Effector memory CD4-positive, alpha-beta T cell (primary cell): Measurements from ENCODE around the gene RPAP2.
"Not testable (repeated sequence)": the region's sequence is repeated elsewhere in the genome, so short reads cannot be mapped to it uniquely, and the experiment has no call there.

ENCODE experiments used
- DNase-seq, 3 donors: peaks; one replicate each; pipeline ENCODE4 v3.0.0-alpha.2; 2020
- H3K27ac ChIP-seq: 2 replicates; pipeline ENCODE4 v1.7.0; 2013; ENCODE audit warnings: mild to moderate bottlenecking, low read length, moderate library complexity; ENCODE audit not compliant: insufficient read depth, poor library complexity, severe bottlenecking
- H3K27me3 ChIP-seq: replicated peaks from 2 replicates; pipeline ENCODE4 v1.7.0; 2013; ENCODE audit warnings: mild to moderate bottlenecking, low read length; ENCODE audit not compliant: insufficient read depth, control insufficient read depth, poor library complexity, severe bottlenecking
- H3K36me3 ChIP-seq: 2 replicates; pipeline ENCODE4 v1.7.0; 2013; ENCODE audit warnings: mild to moderate bottlenecking, low read length, moderate library complexity; ENCODE audit not compliant: control insufficient read depth, insufficient read depth
- H3K4me1 ChIP-seq: 2 replicates; pipeline ENCODE4 v1.7.0; 2013; ENCODE audit warnings: low read length, mild to moderate bottlenecking; ENCODE audit not compliant: control insufficient read depth, insufficient read depth, poor library complexity, severe bottlenecking
- H3K4me3 ChIP-seq: 2 replicates; pipeline ENCODE4 v1.7.0; 2013; ENCODE audit warnings: low read length, low read depth, mild to moderate bottlenecking; ENCODE audit not compliant: insufficient read depth, poor library complexity, severe bottlenecking
- H3K9me3 ChIP-seq: 2 replicates; pipeline ENCODE4 v1.7.0; 2013; ENCODE audit warnings: mild to moderate bottlenecking, low read length, moderate library complexity; ENCODE audit not compliant: control insufficient read depth
- total RNA-seq, 3 donors: gene quantifications; one replicate each; lab custom pipeline; 2026; lab: John Stamatoyannopoulos, UW

Gene RPAP2
- 39.3 to 48.8 (median 43.7) reads per million in 3 donors for total RNA-seq

GRCh38 chr1:92298573-92299476, at the start of gene RPAP2, which contains the start of gene GLMN:
Gene RPAP2, plus strand, starts transcription at chr1:92299059. Its CDS starts 15 bp downstream, at chr1:92299074.
Gene GLMN, minus strand, starts transcription at chr1:92298987. Its CDS starts 988 bp downstream, at chr1:92297999.
- Histone ChIP-seq H3K36me3 (no peaks in the 10 kb centered on the region), H3K27ac (peak within 1 kb of the TSS; percentile 88), H3K9me3 (no peaks in the 10 kb centered on the region), H3K4me3 (peak within 1 kb of the TSS; percentile 98), H3K4me1 (peaks cover 5% of the 10 kb centered on the region), H3K27me3 (no peaks in the 10 kb centered on the region)
- DNase-seq = peak; percentile 43 to 64 (median 56)

GRCh38 chr1:92254714-92255113, 44.1 kb upstream of the RPAP2 start:
- not testable (repeated sequence) for H3K9me3 ChIP-seq, H3K4me1 ChIP-seq, H3K27me3 ChIP-seq, H3K36me3 ChIP-seq, H3K27ac ChIP-seq, H3K4me3 ChIP-seq, DNase-seq

- Histone ChIP-seq H3K4me3 (no peak overlapping the region), H3K9me3 (no peaks in the 10 kb centered on the region), H3K27ac (no peak overlapping the region), H3K4me1 (no peaks in the 10 kb centered on the region), H3K27me3 (no peaks in the 10 kb centered on the region), H3K36me3 (peaks cover 20% of the 10 kb centered on the region)
- DNase-seq = no peak
These were observed 39.5 kb upstream of the RPAP2 start for GRCh38 chr1:92259350-92259749.

GRCh38 chr1:92262516-92262915, 36.3 kb upstream of the RPAP2 start:
- no peaks in the 10 kb centered on the region for H3K9me3 ChIP-seq
- no peaks in the 10 kb centered on the region for H3K27me3 ChIP-seq
- H3K4me1 ChIP-seq = no peaks in the 10 kb centered on the region
- no peak for DNase-seq
- no peak overlapping the region for H3K27ac ChIP-seq
- peaks cover 29% of the 10 kb centered on the region for H3K36me3 ChIP-seq
- H3K4me3 ChIP-seq = no peak overlapping the region

GRCh38 chr1:92273039-92273438, 25.8 kb upstream of the RPAP2 start:
- no peak overlapping the region for H3K4me3 ChIP-seq
- no peak for DNase-seq
- no peaks in the 10 kb centered on the region for H3K27me3 ChIP-seq
- H3K27ac ChIP-seq = no peak overlapping the region
- no peaks in the 10 kb centered on the region for H3K9me3 ChIP-seq
- H3K36me3 ChIP-seq = peaks cover 19% of the 10 kb centered on the region
- H3K4me1 ChIP-seq = no peaks in the 10 kb centered on the region

- H3K4me1 ChIP-seq = no peaks in the 10 kb centered on the region
- H3K27me3 ChIP-seq = no peaks in the 10 kb centered on the region
- peaks cover 20% of the 10 kb centered on the region for H3K36me3 ChIP-seq
- H3K9me3 ChIP-seq = no peaks in the 10 kb centered on the region
- H3K27ac ChIP-seq = no peak overlapping the region
- no peak overlapping the region for H3K4me3 ChIP-seq
- no peak for DNase-seq
These were observed 23.9 kb upstream of the RPAP2 start for GRCh38 chr1:92274939-92275338.

GRCh38 chr1:92276082-92276481, 22.8 kb upstream of the RPAP2 start:
- Histone ChIP-seq H3K4me1 (no peaks in the 10 kb centered on the region), H3K36me3 (peaks cover 19% of the 10 kb centered on the region), H3K27me3 (no peaks in the 10 kb centered on the region), H3K4me3 (no peak overlapping the region), H3K27ac (no peak overlapping the region), H3K9me3 (no peaks in the 10 kb centered on the region)
- DNase-seq = no peak

- H3K27ac ChIP-seq = no peak overlapping the region
These were observed 21.6 kb upstream of the RPAP2 start for GRCh38 chr1:92277105-92277723.

GRCh38 chr1:92279781-92280180, 19.1 kb upstream of the RPAP2 start:
- not testable (repeated sequence) for H3K4me3 ChIP-seq, H3K27me3 ChIP-seq, H3K9me3 ChIP-seq, DNase-seq, H3K27ac ChIP-seq, H3K4me1 ChIP-seq, H3K36me3 ChIP-seq

More at GRCh38 chr1:92277105-92277723, 21.6 kb upstream of the RPAP2 start:
- Histone ChIP-seq H3K4me1 (no peaks in the 10 kb centered on the region), H3K4me3 (no peak overlapping the region), H3K9me3 (no peaks in the 10 kb centered on the region), H3K36me3 (peaks cover 9% of the 10 kb centered on the region), H3K27me3 (no peaks in the 10 kb centered on the region)
- no peak for DNase-seq

GRCh38 chr1:92281411-92281810, 17.4 kb upstream of the RPAP2 start:
- H3K36me3 ChIP-seq, H3K4me3 ChIP-seq, H3K4me1 ChIP-seq, H3K27ac ChIP-seq, H3K9me3 ChIP-seq, H3K27me3 ChIP-seq, DNase-seq: not testable (repeated sequence)
